IMR-90 (cell line): ENCODE results near the gene EIF4G2. TPM values are rescaled to one million over a fixed set of nuclear protein-coding genes. Genes with fewer than 3 reads are reported as not detected.

Experiments
- ATAC-seq: fragments of 200-7000 bp; cut with Tn5 transposase; 2 replicates; pipeline ENCODE4 v1.9.1; 2020; ENCODE audit warnings: low read depth, mild to moderate bottlenecking, moderate library complexity
- BruUV-seq: library from RNA; stranded (reverse); fragments of 400-500 nt; replicated peaks from 2 replicates; lab custom pipeline; 2021; lab: Mats Ljungman, UMichigan
- CTCF ChIA-PET: fragments of 300-600 bp; formaldehyde crosslinking; extraction: SDS; loops from one replicate; lab custom pipeline; 2021; ENCODE audit warnings: antibody characterized with exemption; lab: Yijun Ruan, JAX
- POLR2A ChIA-PET: fragments of 300-600 bp; sonication (Branson Sonifier 250); formaldehyde crosslinking; loops from one replicate; lab custom pipeline; 2022; ENCODE audit warnings: antibody characterized with exemption; ENCODE audit not compliant: unreplicated experiment; lab: Charles Lee
- DNase-seq: peaks from one replicate; pipeline ENCODE4 v3.0.0; 2013
- H2AFZ ChIP-seq: replicated peaks from 2 replicates; pipeline ENCODE3; 2013; ENCODE audit warnings: low read length, mild to moderate bottlenecking; ENCODE audit not compliant: poor library complexity
- H2AK5ac ChIP-seq: 2 replicates; pipeline ENCODE4 v1.6.1; 2013; ENCODE audit warnings: low read depth, low read length, inconsistent platforms
- H2AK9ac ChIP-seq: replicated peaks from 2 replicates; pipeline ENCODE3; 2013; ENCODE audit warnings: mild to moderate bottlenecking, low read depth, low read length, moderate library complexity; ENCODE audit not compliant: poor library complexity
- H2BK120ac ChIP-seq: 2 replicates; pipeline ENCODE4 v1.6.1; 2013; ENCODE audit warnings: low read depth, low read length, inconsistent platforms
- H2BK15ac ChIP-seq: 3 replicates; pipeline ENCODE4 v1.6.1; 2013; ENCODE audit warnings: low read depth, low read length, inconsistent platforms
- H2BK20ac ChIP-seq: 2 replicates; pipeline ENCODE4 v1.6.1; 2013; ENCODE audit warnings: low read depth, mild to moderate bottlenecking, inconsistent platforms, low read length, moderate library complexity
- H2BK5ac ChIP-seq: 2 replicates; pipeline ENCODE4 v1.6.1; 2013; ENCODE audit warnings: mild to moderate bottlenecking, low read depth, low read length, inconsistent platforms; ENCODE audit not compliant: poor library complexity, severe bottlenecking
- H3K14ac ChIP-seq: replicated peaks from 2 replicates; pipeline ENCODE4 v1.6.1; 2013; ENCODE audit warnings: low read depth, low read length, inconsistent platforms
- H3K18ac ChIP-seq: 2 replicates; pipeline ENCODE4 v1.6.1; 2013; ENCODE audit warnings: low read depth, low read length, control low read depth
- H3K23ac ChIP-seq: 2 replicates; pipeline ENCODE4 v1.6.1; 2013; ENCODE audit warnings: low read depth, low read length, inconsistent platforms
- H3K27ac ChIP-seq: 2 replicates; pipeline ENCODE4 v1.5.1; 2013; ENCODE audit warnings: mild to moderate bottlenecking, control low read depth, low read length; ENCODE audit not compliant: insufficient read depth
- H3K27me3 ChIP-seq: 2 replicates; pipeline ENCODE4 v1.6.1; 2013; ENCODE audit warnings: low read length; ENCODE audit not compliant: control insufficient read depth, insufficient read depth
- H3K36me3 ChIP-seq: 2 replicates; pipeline ENCODE4 v1.6.1; 2013; ENCODE audit warnings: low read length, mixed read lengths; ENCODE audit not compliant: control insufficient read depth, insufficient read depth
- H3K4ac ChIP-seq: 2 replicates; pipeline ENCODE4 v1.6.1; 2013; ENCODE audit warnings: low read depth, low read length, inconsistent platforms
- H3K4me1 ChIP-seq: 2 replicates; pipeline ENCODE4 v1.6.1; 2013; ENCODE audit warnings: low read length, mixed read lengths; ENCODE audit not compliant: control insufficient read depth, insufficient read depth
- H3K4me2 ChIP-seq: 2 replicates; pipeline ENCODE4 v1.6.1; 2013; ENCODE audit warnings: low read depth, mild to moderate bottlenecking, control low read depth, low read length, moderate library complexity
- H3K4me3 ChIP-seq: 2 replicates; pipeline ENCODE4 v1.5.1; 2013; ENCODE audit warnings: low read depth, mild to moderate bottlenecking, control low read depth, low read length, moderate library complexity; ENCODE audit not compliant: insufficient read depth
- H3K56ac ChIP-seq: 2 replicates; pipeline ENCODE4 v1.6.1; 2013; ENCODE audit warnings: low read length, inconsistent platforms; ENCODE audit not compliant: insufficient read depth; ENCODE audit errors: extremely low read depth
- H3K79me1 ChIP-seq, 2 experiments: 2 replicates each; pipeline ENCODE4 v1.6.1; 2013; ENCODE audit warnings: low read length in 2 of 2, inconsistent platforms in 1 of 2, low read depth in 1 of 2
- H3K9ac ChIP-seq: 2 replicates; pipeline ENCODE4 v1.6.1; 2013; ENCODE audit warnings: low read depth, low read length, control low read depth
- H3K9me1 ChIP-seq: 2 replicates; pipeline ENCODE4 v1.6.1; 2013; ENCODE audit warnings: low read length, inconsistent platforms; ENCODE audit not compliant: insufficient read depth
- H3K9me3 ChIP-seq: 2 replicates; pipeline ENCODE4 v1.6.1; 2013; ENCODE audit warnings: low read length; ENCODE audit not compliant: control insufficient read depth, insufficient read depth
- H4K20me1 ChIP-seq: 2 replicates; pipeline ENCODE4 v1.6.1; 2013; ENCODE audit warnings: low read length, inconsistent platforms; ENCODE audit not compliant: insufficient read depth
- H4K5ac ChIP-seq: 2 replicates; pipeline ENCODE4 v1.6.1; 2013; ENCODE audit warnings: mild to moderate bottlenecking, low read depth, low read length, control low read depth
- H4K8ac ChIP-seq, 2 experiments: 2 replicates each; pipeline ENCODE4 v1.6.1; 2013; ENCODE audit warnings: low read depth in 2 of 2, low read length in 2 of 2, control low read depth in 1 of 2, inconsistent platforms in 1 of 2
- H4K91ac ChIP-seq: 2 replicates; pipeline ENCODE4 v1.6.1; 2013; ENCODE audit warnings: low read depth, low read length, inconsistent platforms; ENCODE audit not compliant: insufficient read depth
- BHLHE40 ChIP-seq: fragments of 150-350 bp; IDR thresholded peaks from 2 replicates; pipeline ENCODE4 v1.6.1; 2016; ENCODE audit warnings: mild to moderate bottlenecking, low read depth, low read length
- CEBPB ChIP-seq: IDR thresholded peaks from 2 replicates; pipeline ENCODE4 v1.6.1; 2012; ENCODE audit warnings: low read depth, low read length, improper control_type of control experiment
- CHD1 ChIP-seq: IDR thresholded peaks from 2 replicates; pipeline ENCODE4 v1.6.1; 2012; ENCODE audit warnings: low read depth, low read length, improper control_type of control experiment
- FOS ChIP-seq: fragments of 150-350 bp; IDR thresholded peaks from 2 replicates; pipeline ENCODE4 v1.6.1; 2016; ENCODE audit warnings: low read depth, low read length
- MXI1 ChIP-seq: IDR thresholded peaks from 2 replicates; pipeline ENCODE4 v1.6.1; 2012; ENCODE audit warnings: low read depth, mild to moderate bottlenecking, low read length, moderate library complexity, borderline replicate concordance
- NFE2L2 ChIP-seq: fragments of 150-350 bp; IDR thresholded peaks from 2 replicates; pipeline ENCODE4 v1.6.1; 2016; ENCODE audit warnings: low read depth, mild to moderate bottlenecking, low read length
- RAD21 ChIP-seq: IDR thresholded peaks from 2 replicates; pipeline ENCODE4 v1.6.1; 2012; ENCODE audit warnings: low read length, improper control_type of control experiment
- RCOR1 ChIP-seq: IDR thresholded peaks from 2 replicates; pipeline ENCODE4 v1.6.1; 2012; ENCODE audit warnings: mild to moderate bottlenecking, low read length, improper control_type of control experiment; ENCODE audit not compliant: insufficient replicate concordance
- RFX5 ChIP-seq: IDR thresholded peaks from 2 replicates; pipeline ENCODE4 v1.8.0; 2012; ENCODE audit warnings: low read depth, mild to moderate bottlenecking, low read length, moderate library complexity
- SMC3 ChIP-seq: fragments of 150-350 bp; IDR thresholded peaks from 2 replicates; pipeline ENCODE4 v1.6.1; 2016; ENCODE audit warnings: low read depth, mild to moderate bottlenecking, antibody characterized with exemption, low read length, moderate library complexity
- WGBS, 2 experiments: methylation state at CpG; one replicate each; pipeline versions ENCODE4 v1.1.5 to v1.1.7; 2013; ENCODE audit warnings: missing lambda C conversion rate in 2 of 2; ENCODE audit not compliant: insufficient read length in 1 of 2; ENCODE audit errors: extremely low coverage in 2 of 2; 5-methylcytosine and 5-hydroxymethylcytosine counted together
- dilution Hi-C: fragments of 300-500 bp; cut with HindIII; formaldehyde crosslinking; loops from one replicate; pipeline ENCODE4 v1.14.3; 2018; ENCODE audit warnings: low sequenced_read_pairs; ENCODE audit not compliant: unreplicated experiment
- in situ Hi-C: fragments of 300-500 bp; cut with MboI; formaldehyde crosslinking; loops from 3 replicates; pipeline ENCODE4 v1.14.3; 2019; ENCODE audit warnings: low sequenced_read_pairs, inconsistent platforms, mixed read lengths
- intact Hi-C: fragments of 100-400 bp; cut with micrococcal nuclease; formaldehyde crosslinking; loops from 2 replicates; pipeline ENCODE4 v1.10.0; 2022
- polyA plus RNA-seq, 3 experiments: library from polyadenylated mRNA; depleted of rRNA; stranded (reverse); fragments of >200 nt; gene quantifications; 2 replicates each; pipeline ENCODE4 v1.2.3, GENCODE V29; 2012; ENCODE audit warnings: low replicate concordance in 1 of 3
- total RNA-seq: library from RNA; depleted of rRNA; stranded (reverse); fragments of >200 nt; gene quantifications from 2 replicates; pipeline ENCODE4 v1.2.3, GENCODE V29; 2012
- TF ChIP-seq, protein P1 (sequence below): fragments of 150-350 bp; IDR thresholded peaks from 2 replicates; pipeline ENCODE4 v1.6.1; 2016; ENCODE audit warnings: low read depth, mild to moderate bottlenecking, low read length, moderate library complexity, borderline replicate concordance
- TF ChIP-seq, protein P2 (sequence below): conservative IDR thresholded peaks from 2 replicates; pipeline ENCODE4 v1.5.1; 2012; ENCODE audit warnings: mild to moderate bottlenecking, low read depth, low read length, improper control_type of control experiment
- TF ChIP-seq, protein P3 (sequence below): fragments of 150-350 bp; IDR thresholded peaks from 2 replicates; pipeline ENCODE4 v1.6.1; 2017; ENCODE audit warnings: mild to moderate bottlenecking, antibody characterized with exemption, low read length, low read depth

The EIF4G2 gene
- total and polyA plus RNA-seq, 2 of the 4 experiments (the other 2 are of a cell fraction), result 492 to 1,216 TPM

DNA sequence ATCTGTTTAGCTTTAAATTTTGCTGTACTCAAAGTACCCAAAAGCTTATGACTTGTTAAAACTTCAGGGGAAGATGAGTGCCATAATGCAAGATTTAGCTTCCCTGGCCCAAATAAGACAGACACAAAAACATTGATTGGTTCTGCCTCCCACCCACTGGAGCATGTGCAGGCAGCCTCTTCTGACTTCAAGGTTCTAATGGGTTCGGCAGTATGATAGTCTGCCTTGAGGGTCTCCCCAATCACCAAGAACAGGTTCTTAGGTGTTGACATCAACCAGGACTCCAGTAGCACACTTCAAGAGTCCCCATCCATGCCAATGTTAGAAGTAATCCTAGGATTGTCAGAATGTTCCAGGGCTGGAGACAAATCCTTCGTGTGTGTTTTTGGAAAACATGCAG, 12.5 kb downstream of the EIF4G2 start:
- no TSS peak for BruUV-seq
- no peak overlapping the region for H3K56ac ChIP-seq
- ATAC-seq (no peak), DNase-seq (no peak)
- H3K18ac ChIP-seq, result no peak overlapping the region
- WGBS, 2 experiments, result 83% methylated on average over 1 of the region's 2 CpGs; no CpG with 5 or more reads in 1 of the 2 experiments
- no peak overlapping the region for H2BK20ac ChIP-seq
- dilution Hi-C loops (no loop called here), in situ Hi-C loops (loop anchor here (5.0 to 25.0 kb wide), 2 partner anchors 136 to 1466 kb away; no protein-coding TSS in a partner anchor), intact Hi-C loops (no loop called here)
- H3K27ac ChIP-seq, result no peak overlapping the region
- TF ChIP-seq RAD21 (no peak), SMC3 (no peak), CHD1 (no peak), RCOR1 (no peak), MXI1 (no peak), BHLHE40 (no peak), FOS (no peak), NFE2L2 (no peak), CEBPB (no peak), RFX5 (no peak)
- TF ChIP-seq, protein P1, sequence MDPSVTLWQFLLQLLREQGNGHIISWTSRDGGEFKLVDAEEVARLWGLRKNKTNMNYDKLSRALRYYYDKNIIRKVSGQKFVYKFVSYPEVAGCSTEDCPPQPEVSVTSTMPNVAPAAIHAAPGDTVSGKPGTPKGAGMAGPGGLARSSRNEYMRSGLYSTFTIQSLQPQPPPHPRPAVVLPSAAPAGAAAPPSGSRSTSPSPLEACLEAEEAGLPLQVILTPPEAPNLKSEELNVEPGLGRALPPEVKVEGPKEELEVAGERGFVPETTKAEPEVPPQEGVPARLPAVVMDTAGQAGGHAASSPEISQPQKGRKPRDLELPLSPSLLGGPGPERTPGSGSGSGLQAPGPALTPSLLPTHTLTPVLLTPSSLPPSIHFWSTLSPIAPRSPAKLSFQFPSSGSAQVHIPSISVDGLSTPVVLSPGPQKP, result no peak
- TF ChIP-seq, protein P2, sequence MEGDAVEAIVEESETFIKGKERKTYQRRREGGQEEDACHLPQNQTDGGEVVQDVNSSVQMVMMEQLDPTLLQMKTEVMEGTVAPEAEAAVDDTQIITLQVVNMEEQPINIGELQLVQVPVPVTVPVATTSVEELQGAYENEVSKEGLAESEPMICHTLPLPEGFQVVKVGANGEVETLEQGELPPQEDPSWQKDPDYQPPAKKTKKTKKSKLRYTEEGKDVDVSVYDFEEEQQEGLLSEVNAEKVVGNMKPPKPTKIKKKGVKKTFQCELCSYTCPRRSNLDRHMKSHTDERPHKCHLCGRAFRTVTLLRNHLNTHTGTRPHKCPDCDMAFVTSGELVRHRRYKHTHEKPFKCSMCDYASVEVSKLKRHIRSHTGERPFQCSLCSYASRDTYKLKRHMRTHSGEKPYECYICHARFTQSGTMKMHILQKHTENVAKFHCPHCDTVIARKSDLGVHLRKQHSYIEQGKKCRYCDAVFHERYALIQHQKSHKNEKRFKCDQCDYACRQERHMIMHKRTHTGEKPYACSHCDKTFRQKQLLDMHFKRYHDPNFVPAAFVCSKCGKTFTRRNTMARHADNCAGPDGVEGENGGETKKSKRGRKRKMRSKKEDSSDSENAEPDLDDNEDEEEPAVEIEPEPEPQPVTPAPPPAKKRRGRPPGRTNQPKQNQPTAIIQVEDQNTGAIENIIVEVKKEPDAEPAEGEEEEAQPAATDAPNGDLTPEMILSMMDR, result no peak
- TF ChIP-seq, protein P3, sequence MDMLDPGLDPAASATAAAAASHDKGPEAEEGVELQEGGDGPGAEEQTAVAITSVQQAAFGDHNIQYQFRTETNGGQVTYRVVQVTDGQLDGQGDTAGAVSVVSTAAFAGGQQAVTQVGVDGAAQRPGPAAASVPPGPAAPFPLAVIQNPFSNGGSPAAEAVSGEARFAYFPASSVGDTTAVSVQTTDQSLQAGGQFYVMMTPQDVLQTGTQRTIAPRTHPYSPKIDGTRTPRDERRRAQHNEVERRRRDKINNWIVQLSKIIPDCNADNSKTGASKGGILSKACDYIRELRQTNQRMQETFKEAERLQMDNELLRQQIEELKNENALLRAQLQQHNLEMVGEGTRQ, result no peak
- ChIA-PET POLR2A (interaction anchor here (1.1 to 1.7 kb wide), 2 partner anchors 13 to 58 kb away, joined by 3 to 4 read pairs; no protein-coding TSS in a partner anchor), CTCF (interaction anchor here (1.2 kb wide), 1 partner anchor 25 kb away, joined by 3 read pairs; no protein-coding TSS in a partner anchor)
- no peak overlapping the region for H3K4me3 ChIP-seq
- no peak overlapping the region for H2AFZ ChIP-seq
- H3K14ac ChIP-seq, result no peak overlapping the region
- peaks cover 47% of the 10 kb centered on the region; the same call in 1 of the 2 replicates for H4K20me1 ChIP-seq
- no peak overlapping the region for H3K23ac ChIP-seq
- H4K5ac ChIP-seq, result no peak overlapping the region
- H4K8ac ChIP-seq, result no peak overlapping the region
- no peaks in the 10 kb centered on the region for H3K4me1 ChIP-seq
- H3K9me3 ChIP-seq, result no peaks in the 10 kb centered on the region
- no peak overlapping the region for H2AK9ac ChIP-seq
- no peak overlapping the region for H2BK120ac ChIP-seq
- H3K9ac ChIP-seq, result no peak overlapping the region
- H3K36me3 ChIP-seq, result peaks cover 45% of the 10 kb centered on the region
- H3K4ac ChIP-seq, result no peak overlapping the region
- no peaks in the 10 kb centered on the region for H3K9me1 ChIP-seq
- no peak overlapping the region for H2AK5ac ChIP-seq
- H2BK5ac ChIP-seq, result no peak overlapping the region
- peaks cover 15 to 19% of the 10 kb centered on the region in 2 experiments for H3K79me1 ChIP-seq
- no peak overlapping the region for H4K91ac ChIP-seq
- H2BK15ac ChIP-seq, result no peak overlapping the region
- no peak overlapping the region for H3K4me2 ChIP-seq
- no peaks in the 10 kb centered on the region for H3K27me3 ChIP-seq
